GDM1 (cell line): Measurements from ENCODE around the gene MARCHF3.
"Not testable (repeated sequence)": the region's sequence is repeated elsewhere in the genome, so short reads cannot be mapped to it uniquely, and the experiment has no call there.

Experiments
- DNase-seq: peaks from one replicate; lab custom pipeline; 2025; lab: John Stamatoyannopoulos, UW

The MARCHF3 gene

DNA sequence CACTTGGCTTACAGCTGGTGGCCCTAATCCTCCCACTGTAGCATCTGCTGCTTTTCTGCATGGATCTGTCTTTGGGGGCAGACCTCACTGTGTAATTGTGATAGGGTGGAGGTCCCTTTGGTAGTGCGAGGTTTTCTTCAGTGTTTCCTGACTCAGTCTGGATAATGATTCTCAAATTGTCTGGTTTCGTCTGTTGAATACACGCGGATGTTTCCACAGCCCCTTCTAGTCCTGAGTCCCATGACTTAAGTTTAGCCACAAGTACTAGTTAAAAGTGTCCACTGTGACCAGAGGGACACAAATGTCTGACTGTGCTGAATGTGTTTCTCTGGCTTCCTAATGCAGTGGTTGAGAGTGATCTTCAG, 182.9 kb downstream of the MARCHF3 start:
- no peak for DNase-seq

GRCh38 chr5:126846744-126847455, 183.5 kb downstream of the MARCHF3 start:
- no peak for DNase-seq

GRCh38 chr5:126846344-126846743, 184.0 kb downstream of the MARCHF3 start:
- DNase-seq, result no peak

DNA sequence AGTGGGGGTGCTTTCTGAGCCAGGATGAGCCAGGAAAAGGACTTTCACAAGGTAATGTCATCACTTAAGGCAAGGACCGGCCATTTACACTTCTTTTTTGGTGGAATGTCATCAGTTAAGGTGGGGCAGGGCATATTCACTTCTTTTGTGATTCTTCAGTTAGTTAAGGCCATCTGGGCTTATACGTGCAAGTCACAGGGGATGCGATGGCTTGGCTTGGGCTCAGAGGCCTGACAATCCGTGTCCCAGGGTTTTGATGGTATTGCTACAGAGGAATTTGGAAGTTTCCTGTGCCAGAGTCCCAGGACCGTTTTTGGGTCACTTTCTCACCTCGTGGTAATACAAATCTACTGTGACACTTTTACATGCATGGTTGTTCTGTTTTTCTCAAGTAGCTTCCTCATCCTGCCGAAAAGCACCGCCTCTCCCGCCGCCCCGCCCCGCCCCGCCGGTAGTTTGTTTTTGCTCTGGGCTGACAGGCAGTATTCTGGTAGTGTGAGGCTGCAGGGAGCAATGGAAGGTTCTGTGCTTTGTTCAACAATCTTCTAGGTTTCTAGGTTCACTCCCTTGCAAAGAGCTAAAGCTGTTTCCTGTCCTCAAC, 184.8 kb downstream of the MARCHF3 start:
- DNase-seq, result peak; percentile 50

DNA sequence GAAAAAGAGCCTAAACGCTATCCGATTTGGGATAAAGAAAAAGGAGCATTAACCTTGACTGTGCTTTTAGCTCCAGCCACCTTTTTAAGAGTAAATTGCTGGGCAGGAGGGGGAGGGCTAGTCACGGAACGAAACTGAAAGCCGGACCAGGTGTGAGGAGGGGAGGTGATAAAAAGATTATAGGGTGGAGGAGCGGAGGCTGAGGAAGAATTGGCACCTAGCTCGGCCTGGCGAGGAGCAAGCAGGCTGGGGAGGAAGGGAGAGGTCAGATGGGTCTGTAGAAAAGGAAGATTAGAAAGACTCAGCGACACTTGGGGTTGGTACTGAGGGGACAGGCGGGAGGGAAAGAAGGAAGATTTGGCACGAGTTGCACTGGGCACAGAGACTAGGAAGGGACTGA, 187.0 kb downstream of the MARCHF3 start:
- DNase-seq, result not testable (repeated sequence)

DNA sequence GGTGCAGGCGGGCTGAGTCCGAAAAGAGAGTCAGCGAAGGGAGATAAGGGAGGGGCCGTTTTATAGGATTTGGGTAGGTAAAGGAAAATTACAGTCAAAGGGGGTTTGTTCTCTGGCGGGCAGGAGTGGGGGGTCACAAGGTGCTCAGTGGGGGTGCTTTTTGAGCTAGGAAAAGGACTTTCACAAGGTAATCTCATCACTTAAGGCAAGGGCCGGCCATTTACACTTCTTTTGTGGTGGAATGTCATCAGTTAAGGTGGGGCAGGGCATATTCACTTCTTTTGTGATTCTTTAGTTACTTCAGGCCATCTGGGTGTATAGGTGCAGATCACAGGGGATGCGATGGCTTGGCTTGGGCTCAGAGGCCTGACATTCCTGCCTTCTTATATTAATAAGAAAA, 191.0 kb downstream of the MARCHF3 start:
- DNase-seq, result not testable (repeated sequence)

DNA sequence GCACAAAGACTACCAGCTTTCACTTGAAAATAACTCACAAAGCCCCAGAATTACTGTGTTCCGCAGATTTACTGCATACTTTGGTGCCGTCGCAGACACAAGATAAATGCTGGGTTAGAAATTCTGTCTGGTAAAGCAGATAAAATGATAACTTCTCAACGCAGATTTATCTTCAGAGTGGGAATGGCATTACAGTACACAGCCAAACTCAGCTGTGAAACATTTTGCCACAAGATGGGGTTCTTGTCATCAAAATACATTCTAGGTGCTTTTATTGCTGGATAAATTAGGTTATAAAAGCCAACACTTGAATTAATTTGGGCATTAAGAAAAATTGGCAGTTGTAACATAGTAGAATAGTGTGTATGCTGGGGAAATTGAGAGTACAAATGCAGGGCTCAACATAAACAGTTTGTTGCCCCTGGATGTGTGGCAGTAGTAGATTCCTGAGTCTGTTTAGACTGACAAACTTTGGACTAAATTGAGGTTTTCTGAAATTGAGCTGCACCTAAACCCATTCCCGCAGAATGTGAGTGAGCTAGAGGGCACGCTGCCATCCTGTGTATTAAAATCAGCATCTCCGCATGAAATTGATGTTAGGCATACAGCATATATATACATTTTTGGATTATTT, 192.3 kb downstream of the MARCHF3 start:
- no peak for DNase-seq

DNA sequence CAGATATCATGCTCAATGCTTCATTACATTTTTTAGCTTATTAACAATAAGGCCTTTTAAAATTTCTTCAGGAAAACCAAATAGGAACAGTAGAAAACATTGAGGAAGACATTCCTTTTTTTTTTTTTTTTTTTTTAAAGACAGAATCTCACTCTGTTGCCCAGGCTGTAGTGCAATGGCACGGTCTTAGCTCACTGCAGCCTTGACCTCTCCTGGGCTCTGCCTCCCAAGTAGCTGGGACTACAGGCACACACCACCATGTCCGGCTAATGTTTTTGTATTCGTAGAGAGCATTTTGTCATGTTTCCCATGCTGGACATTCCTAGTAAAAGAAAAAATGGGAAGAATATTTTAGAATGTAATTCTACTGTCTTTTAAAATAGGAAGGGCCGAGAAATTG, 193.1 kb downstream of the MARCHF3 start:
- no peak for DNase-seq

DNA sequence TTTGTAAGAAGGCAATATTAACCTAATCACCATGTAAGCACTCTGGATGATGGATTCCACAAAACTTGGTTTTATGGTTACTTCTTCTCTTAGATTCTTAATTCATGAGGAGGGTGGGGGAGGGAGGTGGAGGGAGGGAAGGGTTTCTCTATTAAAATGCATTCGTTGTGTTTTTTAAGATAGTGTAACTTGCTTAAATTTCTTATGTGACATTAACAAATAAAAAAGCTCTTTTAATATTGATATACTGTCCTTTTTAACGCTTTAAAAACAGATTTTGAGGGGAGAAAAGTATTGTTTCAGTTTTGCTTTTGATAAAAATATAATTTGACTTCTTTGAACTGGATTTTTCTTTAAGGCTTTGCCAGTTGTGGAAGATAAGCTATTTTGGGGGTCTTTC, 193.6 kb downstream of the MARCHF3 start:
- no peak for DNase-seq

DNA sequence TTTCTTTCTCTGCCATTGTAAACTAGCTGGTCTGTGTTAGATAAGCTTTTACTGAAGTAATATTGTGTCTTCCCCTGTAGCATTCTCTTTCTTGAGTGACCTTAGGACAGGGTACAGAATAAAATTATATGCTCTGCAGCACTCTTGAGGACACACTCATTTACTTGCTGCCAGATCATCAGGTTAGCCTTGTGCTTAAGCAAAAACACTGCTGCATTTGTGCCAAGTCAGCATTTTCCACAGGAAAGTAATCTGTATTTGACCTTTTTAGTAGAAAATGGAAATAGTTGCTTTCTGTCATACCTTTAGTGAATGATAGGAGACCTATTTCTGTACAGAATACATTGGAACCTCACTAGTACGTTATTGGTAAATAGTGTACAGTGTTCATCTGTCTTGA, 199.2 kb downstream of the MARCHF3 start:
- DNase-seq, result no peak

DNA sequence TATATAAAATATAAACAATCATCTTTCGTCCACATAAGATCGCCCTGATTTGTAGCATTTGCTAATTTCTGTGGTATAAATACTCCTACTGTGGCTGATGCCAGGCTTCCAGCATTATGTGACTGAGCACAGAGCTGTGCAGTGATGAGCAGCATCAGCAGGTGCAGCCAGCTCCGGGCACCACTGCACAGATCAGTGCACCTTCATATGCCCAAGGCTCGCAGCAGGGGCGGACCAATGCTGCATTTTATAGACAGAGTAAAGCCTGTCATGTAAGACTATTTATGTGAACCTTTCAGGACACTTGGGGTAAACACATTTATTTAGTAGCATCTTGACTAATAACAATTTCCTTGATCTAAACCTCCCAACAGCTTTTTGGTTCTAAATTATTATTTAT, 200.3 kb downstream of the MARCHF3 start:
- no peak for DNase-seq

- DNase-seq, result no peak
Measured at GRCh38 chr5:126829098-126829497, 201.3 kb downstream of the MARCHF3 start.

GRCh38 chr5:126826619-126827215, 203.6 kb downstream of the MARCHF3 start:
- DNase-seq, result no peak

- no peak for DNase-seq
Measured at GRCh38 chr5:126819253-126819652, 211.1 kb downstream of the MARCHF3 start.

DNA sequence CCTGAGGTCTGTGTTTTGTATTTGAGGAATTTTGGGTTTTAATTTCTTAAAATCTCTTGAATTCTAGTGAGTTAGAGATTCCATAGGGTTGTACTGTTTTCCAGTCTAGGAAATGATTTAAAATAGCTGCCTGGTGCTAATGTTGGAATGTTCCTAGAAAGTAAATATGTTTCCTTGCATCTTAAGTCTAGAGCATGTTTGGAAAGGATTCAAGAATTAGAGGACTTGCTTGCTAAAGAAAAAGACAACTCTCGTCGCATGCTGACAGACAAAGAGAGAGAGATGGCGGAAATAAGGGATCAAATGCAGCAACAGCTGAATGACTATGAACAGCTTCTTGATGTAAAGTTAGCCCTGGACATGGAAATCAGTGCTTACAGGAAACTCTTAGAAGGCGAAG, 211.6 kb downstream of the MARCHF3 start:
- DNase-seq, result no peak
